Measurements from ENCODE around the gene CCDC188. TPM values are rescaled to one million over a fixed set of nuclear protein-coding genes. Genes with fewer than 3 reads are reported as not detected.

CCDC188 gene
- total and polyA plus RNA-seq, 4 donors: not detected

- TF ChIP-seq, protein P1, sequence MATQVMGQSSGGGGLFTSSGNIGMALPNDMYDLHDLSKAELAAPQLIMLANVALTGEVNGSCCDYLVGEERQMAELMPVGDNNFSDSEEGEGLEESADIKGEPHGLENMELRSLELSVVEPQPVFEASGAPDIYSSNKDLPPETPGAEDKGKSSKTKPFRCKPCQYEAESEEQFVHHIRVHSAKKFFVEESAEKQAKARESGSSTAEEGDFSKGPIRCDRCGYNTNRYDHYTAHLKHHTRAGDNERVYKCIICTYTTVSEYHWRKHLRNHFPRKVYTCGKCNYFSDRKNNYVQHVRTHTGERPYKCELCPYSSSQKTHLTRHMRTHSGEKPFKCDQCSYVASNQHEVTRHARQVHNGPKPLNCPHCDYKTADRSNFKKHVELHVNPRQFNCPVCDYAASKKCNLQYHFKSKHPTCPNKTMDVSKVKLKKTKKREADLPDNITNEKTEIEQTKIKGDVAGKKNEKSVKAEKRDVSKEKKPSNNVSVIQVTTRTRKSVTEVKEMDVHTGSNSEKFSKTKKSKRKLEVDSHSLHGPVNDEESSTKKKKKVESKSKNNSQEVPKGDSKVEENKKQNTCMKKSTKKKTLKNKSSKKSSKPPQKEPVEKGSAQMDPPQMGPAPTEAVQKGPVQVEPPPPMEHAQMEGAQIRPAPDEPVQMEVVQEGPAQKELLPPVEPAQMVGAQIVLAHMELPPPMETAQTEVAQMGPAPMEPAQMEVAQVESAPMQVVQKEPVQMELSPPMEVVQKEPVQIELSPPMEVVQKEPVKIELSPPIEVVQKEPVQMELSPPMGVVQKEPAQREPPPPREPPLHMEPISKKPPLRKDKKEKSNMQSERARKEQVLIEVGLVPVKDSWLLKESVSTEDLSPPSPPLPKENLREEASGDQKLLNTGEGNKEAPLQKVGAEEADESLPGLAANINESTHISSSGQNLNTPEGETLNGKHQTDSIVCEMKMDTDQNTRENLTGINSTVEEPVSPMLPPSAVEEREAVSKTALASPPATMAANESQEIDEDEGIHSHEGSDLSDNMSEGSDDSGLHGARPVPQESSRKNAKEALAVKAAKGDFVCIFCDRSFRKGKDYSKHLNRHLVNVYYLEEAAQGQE (IDR thresholded peaks at IDR 0.05): no peak
- TF ChIP-seq NR2F2 (IDR thresholded peaks at IDR 0.05) (no peak), TAF1 (conservative IDR thresholded peaks at IDR 0.05) (no peak), EGR1 (IDR thresholded peaks at IDR 0.05; ENCODE audit: low read depth in 2 of 2) (no peak), GABPA (IDR thresholded peaks at IDR 0.05 in 1 of 2, conservative IDR thresholded peaks at IDR 0.05 in 1 of 2) (no peak), SP1 (IDR thresholded peaks at IDR 0.05) (no peak), RXRA (IDR thresholded peaks at IDR 0.05) (no peak), YY1 (IDR thresholded peaks at IDR 0.05) (no peak), FOXA1 (IDR thresholded peaks at IDR 0.05) (no peak), JUND (IDR thresholded peaks at IDR 0.05) (no peak), HNF4G (IDR thresholded peaks at IDR 0.05) (no peak), MAX (IDR thresholded peaks at IDR 0.05) (no peak)
- TF ChIP-seq, protein P2, sequence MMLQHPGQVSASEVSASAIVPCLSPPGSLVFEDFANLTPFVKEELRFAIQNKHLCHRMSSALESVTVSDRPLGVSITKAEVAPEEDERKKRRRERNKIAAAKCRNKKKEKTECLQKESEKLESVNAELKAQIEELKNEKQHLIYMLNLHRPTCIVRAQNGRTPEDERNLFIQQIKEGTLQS (IDR thresholded peaks at IDR 0.05): no peak
Measured at GRCh38 chr22:20182365-20182764, 31.5 kb upstream of the CCDC188 start (continued).

GRCh38 chr22:20181884-20182236 is 31.0 kb upstream of the CCDC188 start:
- WGBS: 93% methylated on average over 18 of the region's 18 CpGs
- H3K27ac ChIP-seq (ENCODE audit: low read depth in 1 of 2, low read length in 2 of 2): no peak overlapping the region
- TF ChIP-seq SP1 (IDR thresholded peaks at IDR 0.05) (no peak), FOXA2 (IDR thresholded peaks at IDR 0.05) (no peak), TAF1 (conservative IDR thresholded peaks at IDR 0.05) (no peak), CTCF (IDR thresholded peaks at IDR 0.05; ENCODE audit: low read depth, low read length, missing input control) (no peak), NR2F2 (IDR thresholded peaks at IDR 0.05) (no peak), RXRA (IDR thresholded peaks at IDR 0.05) (no peak), HNF4A (conservative IDR thresholded peaks at IDR 0.05) (no peak), YY1 (IDR thresholded peaks at IDR 0.05) (no peak), MAX (IDR thresholded peaks at IDR 0.05) (no peak), RAD21 (IDR thresholded peaks at IDR 0.05) (no peak), ZBTB33 (IDR thresholded peaks at IDR 0.05) (no peak), GABPA (IDR thresholded peaks at IDR 0.05 in 1 of 2, conservative IDR thresholded peaks at IDR 0.05 in 1 of 2) (no peak), EGR1 (IDR thresholded peaks at IDR 0.05; ENCODE audit: low read depth in 2 of 2) (no peak), JUND (IDR thresholded peaks at IDR 0.05) (no peak), HNF4G (IDR thresholded peaks at IDR 0.05) (no peak), FOXA1 (IDR thresholded peaks at IDR 0.05) (no peak)
- TF ChIP-seq, protein P1 (IDR thresholded peaks at IDR 0.05): no peak
- TF ChIP-seq, protein P2 (IDR thresholded peaks at IDR 0.05): no peak
- no peaks in the 10 kb centered on the region for H3K27me3 ChIP-seq (ENCODE audit: control insufficient read depth in 4 of 4, insufficient read depth in 4 of 4, low read length in 3 of 4)
- no peak overlapping the region for H3K4me3 ChIP-seq (ENCODE audit: low read depth in 1 of 3, low read length in 3 of 3)
- H3K4me1 ChIP-seq (ENCODE audit: control insufficient read depth in 4 of 4, insufficient read depth in 4 of 4, low read length in 3 of 4): peaks cover 4 to 28% (median 13%) of the 10 kb centered on the region in 4 donors
- DNase-seq (ENCODE audit: low spot score): no peak
- no peak overlapping the region for H3K9ac ChIP-seq (ENCODE audit: low read depth in 1 of 2, low read length in 2 of 2)
- H3K36me3 ChIP-seq (ENCODE audit: control insufficient read depth in 4 of 4, insufficient read depth in 3 of 4, low read depth in 1 of 4, low read length in 3 of 4): no peaks in the 10 kb centered on the region
- no peaks in the 10 kb centered on the region for H3K9me3 ChIP-seq (ENCODE audit: control insufficient read depth in 4 of 4, low read length in 3 of 4)

Data from liver (tissue), 9 donors.